Keratinocyte (primary cell): ENCODE data around the gene EIF1AY.

Source experiments
- CTCF ChIP-seq, 3 experiments: IDR thresholded peaks in 1 of 3; conservative IDR thresholded peaks in 1 of 3; optimal IDR thresholded peaks in 1 of 3; 2 replicates in 2 of 3; 3 replicates in 1 of 3; pipeline versions ENCODE3 to v1.5.1; 2011; ENCODE audit warnings: low read length in 3 of 3, mild to moderate bottlenecking in 3 of 3, moderate library complexity in 2 of 3, control low read depth in 1 of 3, inconsistent platforms in 1 of 3; ENCODE audit not compliant: insufficient read depth in 2 of 3; ENCODE audit errors: extremely low read depth in 1 of 3
- EZH2 ChIP-seq: IDR thresholded peaks from one replicate; pipeline ENCODE4 v1.6.1; 2012; ENCODE audit warnings: inconsistent platforms, mild to moderate bottlenecking, low read length, moderate library complexity

- TF ChIP-seq CTCF (optimal IDR thresholded peaks at IDR 0.05 in 1 of 3, IDR thresholded peaks at IDR 0.05 in 1 of 3, conservative IDR thresholded peaks at IDR 0.05 in 1 of 3; ENCODE audit: extremely low read depth in 1 of 3, insufficient read depth in 2 of 3, low read length in 3 of 3): no peak
- TF ChIP-seq EZH2: no peak
These were observed at the start of gene EIF1AY for GRCh38 chrY:20575531-20576121.
